ENCODE measurements around the gene CCDC85B. TPM values are rescaled to one million over a fixed set of nuclear protein-coding genes. Genes with fewer than 3 reads are reported as not detected.

CCDC85B gene
- total RNA-seq, 4 donors from 2014 or later = 44.9 to 61.0 (median 53.1) TPM

DNA sequence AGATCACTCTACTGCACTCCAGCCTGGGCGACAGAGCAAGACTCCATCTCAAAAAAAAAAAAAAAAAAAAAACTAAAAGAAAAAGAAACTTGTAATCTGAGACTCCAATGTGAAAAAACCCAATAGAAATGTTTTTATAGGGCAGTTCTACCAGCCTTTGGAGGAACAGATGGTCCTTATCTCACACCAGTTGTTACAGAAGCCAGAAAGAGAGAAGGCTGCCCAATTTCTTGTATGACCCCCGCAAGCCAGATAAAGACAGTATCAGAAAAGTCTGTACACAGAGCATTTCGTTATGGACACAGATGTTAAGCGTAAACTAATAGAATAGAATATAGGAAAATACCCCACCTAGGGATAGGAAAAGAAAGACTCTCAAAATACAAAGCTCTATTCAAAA is 43.5 kb downstream of the CCDC85B start:
- intact Hi-C loops (cut with DNase I; ENCODE audit: low total_unique reads) = no loop called here
- H3K4me3 ChIP-seq (ENCODE audit: low read depth, poor library complexity, severe bottlenecking) = no peak overlapping the region
- 72 to 76% methylated on average over 4 of the region's 4 CpGs for WGBS, 2 donors
- no peak for TF ChIP-seq POLR2A (IDR thresholded peaks at IDR 0.05)
- TF ChIP-seq CTCF (IDR thresholded peaks at IDR 0.05) = no peak
- no peak for DNase-seq (ENCODE audit: low spot score in 2 of 2)

DNA sequence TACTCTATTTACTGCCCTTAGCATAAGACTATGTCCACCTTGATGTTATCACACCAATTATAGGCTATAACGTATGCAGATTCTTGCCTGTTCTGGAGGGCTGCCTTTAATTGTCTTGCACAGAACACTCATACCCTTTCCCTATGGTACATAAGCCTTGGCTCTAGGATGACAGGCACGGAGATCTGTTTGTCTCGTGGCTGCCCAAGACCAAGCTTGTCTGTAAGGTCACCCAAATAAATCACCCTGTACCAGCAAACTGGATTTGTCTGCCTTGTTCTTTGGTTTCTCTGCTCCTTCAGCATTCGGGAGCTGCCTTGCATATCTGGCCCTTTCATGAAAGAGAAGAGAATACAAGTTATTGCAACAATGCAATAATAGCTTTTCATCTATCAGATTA is 47.3 kb downstream of the CCDC85B start:
- DNase-seq (ENCODE audit: low spot score in 2 of 2) = no peak
- no peak overlapping the region for H3K4me3 ChIP-seq (ENCODE audit: low read depth, poor library complexity, severe bottlenecking)
- WGBS, 2 donors = 54 to 66% methylated on average over 4 of the region's 4 CpGs
- intact Hi-C loops (cut with DNase I; ENCODE audit: low total_unique reads) = no loop called here
- no peak for TF ChIP-seq POLR2A (IDR thresholded peaks at IDR 0.05)
- TF ChIP-seq CTCF (IDR thresholded peaks at IDR 0.05) = no peak

Other genes with a start within 250 kb of the CCDC85B start
- 10 to 100 TPM; 61.9 to 73.5 (median 67.5) TPM for gene RELA, start 227.8 kb upstream of the CCDC85B start, total RNA-seq
- gene KAT5, start 178.4 kb upstream of the CCDC85B start, total RNA-seq = 10 to 100 TPM; 68.9 to 96.0 (median 85.7) TPM
- 10 to 100 TPM; 29.7 to 73.7 (median 57.4) TPM for gene RNASEH2C, start 169.9 kb upstream of the CCDC85B start, total RNA-seq
- gene AP5B1, start 109.7 kb upstream of the CCDC85B start, total RNA-seq = 10 to 100 TPM; 32.2 to 44.3 (median 39.7) TPM
- 100 to 1,000 TPM in 2 of 4 donors, 10 to 100 TPM in 2; 74.8 to 159 (median 105) TPM for gene OVOL1, start 103.6 kb upstream of the CCDC85B start, total RNA-seq
- under 1 TPM; 0.21 to 0.99 (median 0.67) TPM for gene SNX32, start 56.7 kb upstream of the CCDC85B start, total RNA-seq
- 100 to 1,000 TPM; 417 to 706 (median 504) TPM for gene CFL1, start 32.5 kb upstream of the CCDC85B start, total RNA-seq
- 10 to 100 TPM; 29.3 to 38.1 (median 37.1) TPM for gene MUS81, start 30.2 kb upstream of the CCDC85B start, total RNA-seq
- gene EFEMP2, start 17.9 kb upstream of the CCDC85B start, total RNA-seq = 10 to 100 TPM; 12.0 to 29.8 (median 16.3) TPM
- under 1 TPM in 3 of 4 donors, not detected in 1; 0.29 to 0.55 (median 0.29) TPM for gene CTSW, start 10.8 kb upstream of the CCDC85B start, total RNA-seq
- 100 to 1,000 TPM in 2 of 4 donors, 10 to 100 TPM in 2; 69.4 to 103 (median 86.2) TPM for gene FIBP, start 2.2 kb upstream of the CCDC85B start, total RNA-seq
- gene FOSL1, start 9.7 kb downstream of the CCDC85B start, total RNA-seq = 1 to 10 TPM; 2.4 to 7.5 (median 5.3) TPM
- gene C11orf68, start 28.4 kb downstream of the CCDC85B start, total RNA-seq = 10 to 100 TPM; 21.2 to 32.8 (median 26.5) TPM
- gene DRAP1, start 28.8 kb downstream of the CCDC85B start, total RNA-seq = 100 to 1,000 TPM in 2 of 4 donors, 10 to 100 TPM in 2; 81.5 to 152 (median 107) TPM
- gene TSGA10IP, start 54.8 kb downstream of the CCDC85B start, total RNA-seq = not detected
- 10 to 100 TPM; 35.0 to 73.5 (median 55.4) TPM for gene SART1, start 71.1 kb downstream of the CCDC85B start, total RNA-seq
- gene EIF1AD, start 111.5 kb downstream of the CCDC85B start, total RNA-seq = 10 to 100 TPM; 48.3 to 66.0 (median 57.2) TPM
- gene BANF1, start 111.8 kb downstream of the CCDC85B start, total RNA-seq = 10 to 100 TPM; 29.3 to 41.0 (median 36.1) TPM
- 1,000 to 10,000 TPM in 3 of 4 donors, 100 to 1,000 TPM in 1; 734 to 2,600 (median 1,315) TPM for gene CST6, start 121.3 kb downstream of the CCDC85B start, total RNA-seq
- not detected for gene CATSPER1, start 135.8 kb downstream of the CCDC85B start, total RNA-seq
- not detected for gene GAL3ST3, start 158.5 kb downstream of the CCDC85B start, total RNA-seq
- 100 to 1,000 TPM in 3 of 4 donors, 10 to 100 TPM in 1; 94.3 to 160 (median 114) TPM for gene SF3B2, start 161.7 kb downstream of the CCDC85B start, total RNA-seq
- gene PACS1, start 179.6 kb downstream of the CCDC85B start, total RNA-seq = 10 to 100 TPM; 26.7 to 41.1 (median 32.4) TPM